A549 treated with CpdA at 1 μM for 4 hours (cell line): ENCODE data around the gene SMPDL3A. TPM values are rescaled to one million over a fixed set of nuclear protein-coding genes. Genes with fewer than 3 reads are reported as not detected.

Source experiments
- total RNA-seq: library from RNA; stranded (reverse); fragments of 200-300 nt; extraction: Qiagen RNA extraction; gene quantifications from 5 replicates; pipeline ENCODE4 v1.2.3, GENCODE V29; 2022; ENCODE audit warnings: low read depth

SMPDL3A gene, protein sequence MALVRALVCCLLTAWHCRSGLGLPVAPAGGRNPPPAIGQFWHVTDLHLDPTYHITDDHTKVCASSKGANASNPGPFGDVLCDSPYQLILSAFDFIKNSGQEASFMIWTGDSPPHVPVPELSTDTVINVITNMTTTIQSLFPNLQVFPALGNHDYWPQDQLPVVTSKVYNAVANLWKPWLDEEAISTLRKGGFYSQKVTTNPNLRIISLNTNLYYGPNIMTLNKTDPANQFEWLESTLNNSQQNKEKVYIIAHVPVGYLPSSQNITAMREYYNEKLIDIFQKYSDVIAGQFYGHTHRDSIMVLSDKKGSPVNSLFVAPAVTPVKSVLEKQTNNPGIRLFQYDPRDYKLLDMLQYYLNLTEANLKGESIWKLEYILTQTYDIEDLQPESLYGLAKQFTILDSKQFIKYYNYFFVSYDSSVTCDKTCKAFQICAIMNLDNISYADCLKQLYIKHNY
- 2.2 to 2.8 TPM (median 2.5 TPM) in 5 replicates for total RNA-seq

GRCh38 chr6:122789182-122790027, at the start of gene SMPDL3A:
Gene SMPDL3A (plus strand): TSS chr6:122789258. CDS start chr6:122789347, 89 bp downstream.

DNA sequence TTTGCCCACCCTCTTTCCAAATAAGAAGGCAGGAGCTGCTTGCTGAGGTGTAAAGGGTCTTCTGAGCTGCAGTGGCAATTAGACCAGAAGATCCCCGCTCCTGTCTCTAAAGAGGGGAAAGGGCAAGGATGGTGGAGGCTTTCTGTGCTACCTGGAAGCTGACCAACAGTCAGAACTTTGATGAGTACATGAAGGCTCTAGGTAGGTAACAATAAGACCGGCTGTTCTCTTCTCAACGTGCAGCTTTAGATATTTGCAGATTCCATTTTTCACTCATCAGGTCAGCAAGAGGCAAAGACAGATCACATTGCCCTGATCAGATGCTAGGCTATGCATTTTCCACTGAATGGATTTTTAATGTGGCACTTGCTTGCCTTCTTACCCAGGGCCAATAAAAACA, 9.4 kb upstream of the SMPDL3A start, which contains the start of gene FABP7:
Gene FABP7, plus strand, starts transcription at position 50 of the 400 bp plus-strand sequence. Its CDS starts 79 bp downstream, at position 129.

Other genes starting within 250 kb of the SMPDL3A start
- gene PKIB, start 178.9 kb upstream of the SMPDL3A start, total RNA-seq: 0.36 to 1.4 TPM (median 0.66 TPM) in 5 replicates
- not detected in 5 replicates for gene FABP7, start 9.5 kb upstream of the SMPDL3A start, total RNA-seq
- 0.02 to 0.14 TPM (median 0.07 TPM) in 5 replicates for gene CLVS2, start 207.0 kb downstream of the SMPDL3A start, total RNA-seq